ENCODE data around the gene SLC44A2. TPM values are rescaled to one million over a fixed set of nuclear protein-coding genes. Genes with fewer than 3 reads are reported as not detected.
A peak's percentile ranks its signal among the peaks of the same experiment; 100 is the strongest.

The SLC44A2 gene
- total RNA-seq, 2 experiments from 2014 or later = 151 to 168 TPM

- TF ChIP-seq CTCF (IDR thresholded peaks at IDR 0.05) = no peak
- ATAC-seq (ENCODE audit: poor library complexity) (no peak), DNase-seq (no peak)
- Mint-ChIP-seq H3K4me3 (no peak overlapping the region), H3K4me1 (ENCODE audit: low read depth) (no peaks in the 10 kb centered on the region), H3K27me3 (no peaks in the 10 kb centered on the region), H3K36me3 (ENCODE audit: low read depth) (peaks cover 88% of the 10 kb centered on the region), H3K9me3 (no peaks in the 10 kb centered on the region), H3K27ac (no peak overlapping the region)
- Histone ChIP-seq H3K27me3 (ENCODE audit: control insufficient read depth in 1 of 2, insufficient read depth in 2 of 2, low read length in 2 of 2) (no peaks in the 10 kb centered on the region), H3K4me1 (ENCODE audit: insufficient read depth, low read length) (no peaks in the 10 kb centered on the region), H3K27ac (ENCODE audit: low read depth in 1 of 2, low read length in 2 of 2) (no peak overlapping the region), H3K4me3 (ENCODE audit: low read length) (no peak overlapping the region), H3K36me3 (ENCODE audit: insufficient read depth, low read length) (peaks cover 97% of the 10 kb centered on the region), H3K9me3 (ENCODE audit: control insufficient read depth in 1 of 2, insufficient read depth in 1 of 2, low read length in 2 of 2) (no peaks in the 10 kb centered on the region)
- ChIA-PET CTCF (no interaction called here), POLR2A (no interaction called here)
- intact Hi-C loops (cut with DNase I, micrococcal nuclease) = no loop called here
These were observed 61.5 kb downstream of the SLC44A2 start for GRCh38 chr19:10686661-10687517.

GRCh38 chr19:10687518-10688288, 62.4 kb downstream of the SLC44A2 start:
- intact Hi-C loops (cut with DNase I, micrococcal nuclease) = no loop called here
- H3K36me3 Mint-ChIP-seq (ENCODE audit: low read depth) = peaks cover 88% of the 10 kb centered on the region
- CTCF ChIA-PET = no interaction called here

More at GRCh38 chr19:10687518-10688288, 62.4 kb downstream of the SLC44A2 start:
- no peaks in the 10 kb centered on the region for H3K4me1 Mint-ChIP-seq (ENCODE audit: low read depth)
- Histone ChIP-seq H3K9me3 (ENCODE audit: control insufficient read depth in 1 of 2, insufficient read depth in 1 of 2, low read length in 2 of 2) (no peaks in the 10 kb centered on the region), H3K4me3 (ENCODE audit: low read length) (no peak overlapping the region), H3K36me3 (ENCODE audit: insufficient read depth, low read length) (peaks cover 96% of the 10 kb centered on the region), H3K27ac (ENCODE audit: low read depth in 1 of 2, low read length in 2 of 2) (no peak overlapping the region), H3K27me3 (ENCODE audit: control insufficient read depth in 1 of 2, insufficient read depth in 2 of 2, low read length in 2 of 2) (no peaks in the 10 kb centered on the region), H3K4me1 (ENCODE audit: insufficient read depth, low read length) (no peaks in the 10 kb centered on the region)
- ATAC-seq (ENCODE audit: poor library complexity) (no peak), DNase-seq (no peak)
- no peaks in the 10 kb centered on the region for H3K9me3 Mint-ChIP-seq
- H3K27ac Mint-ChIP-seq = peak overlapping the region; percentile 9
- no peak for TF ChIP-seq CTCF (IDR thresholded peaks at IDR 0.05)
- no peak overlapping the region for H3K4me3 Mint-ChIP-seq
- H3K27me3 Mint-ChIP-seq = no peaks in the 10 kb centered on the region
- POLR2A ChIA-PET = no interaction called here

All from CD4-positive, alpha-beta T cell (primary cell).